Psoas muscle (tissue), 8 donors: ENCODE results near the gene MNX1. TPM values are rescaled to one million over a fixed set of nuclear protein-coding genes. Genes with fewer than 3 reads are reported as not detected.

Experiments
- ATAC-seq, 4 donors: fragments of 200-7000 bp; cut with Tn5 transposase; one replicate each; pipeline ENCODE4 v1.9.1; 2020; ENCODE audit warnings: moderate library complexity in 3 of 4, mild to moderate bottlenecking in 2 of 4
- DNase-seq, 2 donors: peaks; one replicate each; pipeline ENCODE4 v3.0.0-alpha.2; 2020
- H3K27ac ChIP-seq: fragments of 200-600 bp; one replicate; pipeline ENCODE4 v1.8.0; 2022
- H3K27me3 ChIP-seq, 3 donors: fragments of 200-600 bp in 1 of 3; one replicate each; pipeline versions ENCODE4 v1.6.1 to v1.8.0; 2013 to 2022; ENCODE audit warnings: low read length in 2 of 3, mild to moderate bottlenecking in 2 of 3, moderate library complexity in 1 of 3; ENCODE audit not compliant: insufficient read depth in 3 of 3
- H3K36me3 ChIP-seq, 2 donors: fragments of 200-600 bp in 1 of 2; one replicate each; pipeline versions ENCODE4 v1.6.1 to v1.8.0; 2013 to 2022; ENCODE audit warnings: low read depth in 1 of 2, mild to moderate bottlenecking in 1 of 2, moderate library complexity in 1 of 2; ENCODE audit not compliant: insufficient read depth in 1 of 2
- H3K4me1 ChIP-seq: fragments of 200-600 bp; one replicate; pipeline ENCODE4 v1.8.0; 2022
- H3K4me3 ChIP-seq: fragments of 200-600 bp; one replicate; pipeline ENCODE4 v1.8.0; 2022; ENCODE audit warnings: mild to moderate bottlenecking
- H3K9me3 ChIP-seq: fragments of 200-600 bp; one replicate; pipeline ENCODE4 v1.8.0; 2022
- CTCF ChIP-seq: fragments of 200-600 bp; IDR thresholded peaks from one replicate; pipeline ENCODE4 v1.8.0; 2022; ENCODE audit warnings: antibody characterized with exemption
- WGBS, 3 donors: extraction: QIAGEN DNeasy Blood & Tissue Kit; methylation state at CpG; one replicate each; pipeline versions ENCODE4 v1.1.6 to v1.1.7; 2013; 5-methylcytosine and 5-hydroxymethylcytosine counted together
- intact Hi-C, 2 donors: fragments of 100-400 bp; cut with DNase I; formaldehyde crosslinking; loops; one replicate each; pipeline versions ENCODE4 v1.11.0 to v1.14.2; 2022
- polyA plus RNA-seq, 3 donors: library from polyadenylated mRNA; stranded (reverse); fragments of 200-250 nt; gene quantifications; one replicate each; pipeline ENCODE4 v1.2.3, GENCODE V29; 2013
- total RNA-seq, 4 donors: library from RNA; stranded (reverse); fragmentation: NEBNext Ultra II Directional in 2 of 4; extraction: Animal tissue kit (Norgen Biotek cat#: 25700) in 2 of 4; gene quantifications; one replicate each; pipeline versions ENCODE4 v1.2.1 to v1.2.4, GENCODE V29; 2021 to 2023
- donor health status: healthy with polysubstance abuse.
- donor health status: DM: no; HTN: no; CAD: no; lungs with moderate emphysema.
- donor health status: Bipolar disorder and iron deficiency.
- donor health status: healthy.
- donor health status: DM: yes; HTN: yes; CAD: no.
- donor health status: DM: no; HTN: no; CAD: no.
- donor health status: DM: no; HTN: no; CAD: no.
- donor health status: DM: yes; HTN: yes; CAD: no.

The MNX1 gene
- total and polyA plus RNA-seq, 7 donors = not detected

GRCh38 chr7:157056957-157057902, 46.8 kb upstream of the MNX1 start:
- DNase-seq (no peak), ATAC-seq (no peak)
- WGBS, 3 donors = 71 to 72% (median 71%) methylated on average over 16 of the region's 16 CpGs
- no peak for TF ChIP-seq CTCF
- no peak overlapping the region for H3K4me3 ChIP-seq
- H3K36me3 ChIP-seq = no peaks in the 10 kb centered on the region
- peaks cover 0 to 21% (median 4%) of the 10 kb centered on the region in 3 donors for H3K27me3 ChIP-seq
- no peaks in the 10 kb centered on the region for H3K4me1 ChIP-seq
- H3K27ac ChIP-seq = no peak overlapping the region
- H3K9me3 ChIP-seq = peaks cover 6% of the 10 kb centered on the region
- intact Hi-C loops = no loop called here

- intact Hi-C loops = no loop called here
- TF ChIP-seq CTCF = no peak
- no peak for DNase-seq
- Histone ChIP-seq H3K36me3 (no peaks in the 10 kb centered on the region), H3K4me1 (no peaks in the 10 kb centered on the region), H3K27ac (no peak overlapping the region), H3K9me3 (peaks cover 6% of the 10 kb centered on the region), H3K4me3 (no peak overlapping the region), H3K27me3 (peaks cover 0 to 21% (median 4%) of the 10 kb centered on the region in 3 donors)
- no peak for ATAC-seq
- 71 to 77% (median 74%) methylated on average over 8 to 9 of the region's 9 CpGs for WGBS, 3 donors
Observed at GRCh38 chr7:157056246-157056645, 45.8 kb upstream of the MNX1 start.

GRCh38 chr7:157054927-157055326, 44.5 kb upstream of the MNX1 start:
- peaks cover 0 to 26% (median 4%) of the 10 kb centered on the region in 3 donors for H3K27me3 ChIP-seq
- no peak overlapping the region for H3K4me3 ChIP-seq
- ATAC-seq = no peak
- H3K36me3 ChIP-seq = no peaks in the 10 kb centered on the region
- intact Hi-C loops = no loop called here
- H3K9me3 ChIP-seq = peaks cover 6% of the 10 kb centered on the region
- no peaks in the 10 kb centered on the region for H3K4me1 ChIP-seq
- WGBS, 3 donors = 70 to 80% (median 71%) methylated on average over 9 of the region's 9 CpGs
- DNase-seq = no peak
- no peak for TF ChIP-seq CTCF
- H3K27ac ChIP-seq = no peak overlapping the region

GRCh38 chr7:157053118-157053517, 42.7 kb upstream of the MNX1 start:
- intact Hi-C loops = no loop called here
- DNase-seq (no peak), ATAC-seq (no peak)
- TF ChIP-seq CTCF = no peak
- no peaks in the 10 kb centered on the region for H3K36me3 ChIP-seq
- peaks cover 0 to 26% (median 3%) of the 10 kb centered on the region in 3 donors for H3K27me3 ChIP-seq
- WGBS, 3 donors = 86 to 91% (median 88%) methylated on average over 5 of the region's 5 CpGs
- no peak overlapping the region for H3K4me3 ChIP-seq
- no peak overlapping the region for H3K27ac ChIP-seq
- H3K4me1 ChIP-seq = no peaks in the 10 kb centered on the region
- peaks cover 6% of the 10 kb centered on the region for H3K9me3 ChIP-seq
